Trophoblast cell (in vitro differentiated cells and primary cell): ENCODE measurements around the gene PSMD2.

Experiments
- DNase-seq, 2 donors: peaks; one replicate each; pipeline ENCODE4 v3.0.0-alpha.2; 2016
- H2AFZ ChIP-seq: 2 replicates; pipeline ENCODE4 v1.6.1; 2013; ENCODE audit warnings: low read length, moderate library complexity, mild to moderate bottlenecking; ENCODE audit not compliant: insufficient read depth, poor library complexity
- H2AK5ac ChIP-seq: 2 replicates; pipeline ENCODE4 v1.6.1; 2013; ENCODE audit warnings: mild to moderate bottlenecking, low read length
- H2BK120ac ChIP-seq: 2 replicates; pipeline ENCODE4 v1.6.1; 2013; ENCODE audit warnings: low read length, mild to moderate bottlenecking, moderate library complexity; ENCODE audit not compliant: insufficient read depth, poor library complexity
- H2BK12ac ChIP-seq: 2 replicates; pipeline ENCODE4 v1.6.1; 2013; ENCODE audit warnings: mild to moderate bottlenecking, low read length, moderate library complexity
- H2BK5ac ChIP-seq: 2 replicates; pipeline ENCODE4 v1.6.1; 2013; ENCODE audit warnings: low read length, low read depth, moderate library complexity, mild to moderate bottlenecking; ENCODE audit not compliant: poor library complexity
- H3K14ac ChIP-seq: 2 replicates; pipeline ENCODE4 v1.6.1; 2013; ENCODE audit warnings: mild to moderate bottlenecking, low read length
- H3K18ac ChIP-seq: 2 replicates; pipeline ENCODE4 v1.6.1; 2013; ENCODE audit warnings: mild to moderate bottlenecking, low read length
- H3K23ac ChIP-seq: 2 replicates; pipeline ENCODE4 v1.6.1; 2013; ENCODE audit warnings: low read length
- H3K27ac ChIP-seq: 2 replicates; pipeline ENCODE4 v1.5.1; 2013; ENCODE audit warnings: low read depth, mild to moderate bottlenecking, inconsistent platforms, low read length, moderate library complexity
- H3K27me3 ChIP-seq: 2 replicates; pipeline ENCODE4 v1.6.1; 2013; ENCODE audit warnings: inconsistent platforms, mild to moderate bottlenecking, low read length, moderate library complexity; ENCODE audit not compliant: insufficient read depth
- H3K36me3 ChIP-seq, 2 experiments: 1 replicate in 1 of 2; 2 replicates in 1 of 2; pipeline ENCODE4 v1.6.1; 2013; ENCODE audit warnings: low read length in 2 of 2, mild to moderate bottlenecking in 2 of 2, moderate library complexity in 1 of 2; ENCODE audit not compliant: insufficient read depth in 2 of 2, control insufficient read depth in 1 of 2
- H3K4ac ChIP-seq: 2 replicates; pipeline ENCODE4 v1.6.1; 2013; ENCODE audit warnings: low read depth, mild to moderate bottlenecking, low read length, moderate library complexity
- H3K4me1 ChIP-seq, 2 experiments: 1 replicate in 1 of 2; 2 replicates in 1 of 2; pipeline ENCODE4 v1.6.1; 2013; ENCODE audit warnings: low read length in 2 of 2, mild to moderate bottlenecking in 2 of 2, moderate library complexity in 1 of 2; ENCODE audit not compliant: insufficient read depth in 2 of 2, control insufficient read depth in 1 of 2
- H3K4me2 ChIP-seq: 2 replicates; pipeline ENCODE4 v1.6.1; 2013; ENCODE audit warnings: inconsistent platforms, mild to moderate bottlenecking, low read length, moderate library complexity
- H3K4me3 ChIP-seq: 2 replicates; pipeline ENCODE4 v1.5.1; 2013; ENCODE audit warnings: mild to moderate bottlenecking, low read depth, low read length, inconsistent platforms
- H3K79me1 ChIP-seq: one replicate; pipeline ENCODE4 v1.6.1; 2013; ENCODE audit warnings: low read length
- H3K79me2 ChIP-seq: 2 replicates; pipeline ENCODE4 v1.6.1; 2013; ENCODE audit warnings: low read length, mild to moderate bottlenecking; ENCODE audit not compliant: control insufficient read depth, insufficient read depth, poor library complexity
- H3K9ac ChIP-seq: 2 replicates; pipeline ENCODE4 v1.6.1; 2013; ENCODE audit warnings: mild to moderate bottlenecking, low read length
- H3K9me3 ChIP-seq: 2 replicates; pipeline ENCODE4 v1.6.1; 2013; ENCODE audit warnings: low read depth, mild to moderate bottlenecking, control low read depth, inconsistent platforms, low read length; ENCODE audit not compliant: insufficient read depth
- H4K12ac ChIP-seq: 2 replicates; pipeline ENCODE4 v1.6.1; 2013; ENCODE audit warnings: low read depth, mild to moderate bottlenecking, low read length, moderate library complexity
- H4K8ac ChIP-seq: 2 replicates; pipeline ENCODE4 v1.6.1; 2013; ENCODE audit warnings: low read depth, mild to moderate bottlenecking, low read length, moderate library complexity
- H4K91ac ChIP-seq: one replicate; pipeline ENCODE4 v1.6.1; 2013; ENCODE audit warnings: low read depth, mild to moderate bottlenecking, low read length, moderate library complexity
- WGBS: extraction: QIAGEN DNeasy Blood & Tissue Kit; methylation state at CpG from one replicate; pipeline ENCODE4 v1.1.7; 2013; ENCODE audit warnings: missing lambda C conversion rate; ENCODE audit not compliant: insufficient read length, insufficient coverage; ENCODE audit errors: extremely low coverage; 5-methylcytosine and 5-hydroxymethylcytosine counted together

The PSMD2 gene

GRCh38 chr3:184300378-184300720, 1.3 kb downstream of the PSMD2 start:
- no CpG with 5 or more reads among the region's 3 CpGs for WGBS
- Histone ChIP-seq H4K8ac (no peak overlapping the region), H2AK5ac (no peak overlapping the region), H3K23ac (no peak overlapping the region), H3K14ac (no peak overlapping the region), H3K9ac (peak overlapping the region; percentile 31), H3K36me3 (peaks cover 30 to 46% of the 10 kb centered on the region in 2 experiments), H4K91ac (no peak overlapping the region), H3K79me1 (peaks cover 9% of the 10 kb centered on the region), H2AFZ (no peak overlapping the region), H3K27ac (no peak overlapping the region), H2BK12ac (no peak overlapping the region), H3K79me2 (peaks cover 10% of the 10 kb centered on the region), H3K9me3 (no peaks in the 10 kb centered on the region), H3K4me3 (no peak overlapping the region), H2BK120ac (no peak overlapping the region), H3K4me1 (peaks cover 0 to 4% of the 10 kb centered on the region in 2 experiments), H2BK5ac (no peak overlapping the region), H3K4me2 (peak overlapping the region; percentile 89), H3K18ac (no peak overlapping the region), H3K27me3 (no peaks in the 10 kb centered on the region), H3K4ac (peak overlapping the region; percentile 46), H4K12ac (no peak overlapping the region)
- DNase-seq = no peak

- WGBS = no CpG with 5 or more reads among the region's 1 CpG
Measured at GRCh38 chr3:184305577-184305976, 6.5 kb downstream of the PSMD2 start.

GRCh38 chr3:184306341-184306972, 7.4 kb downstream of the PSMD2 start:
- Histone ChIP-seq H3K4ac (no peak overlapping the region), H3K23ac (no peak overlapping the region), H2AK5ac (no peak overlapping the region), H3K18ac (no peak overlapping the region), H3K79me1 (no peaks in the 10 kb centered on the region), H3K14ac (no peak overlapping the region), H2BK120ac (no peak overlapping the region), H2BK12ac (no peak overlapping the region), H3K4me3 (no peak overlapping the region), H2AFZ (no peak overlapping the region), H3K36me3 (peaks cover 58 to 76% of the 10 kb centered on the region in 2 experiments), H3K27ac (no peak overlapping the region), H3K4me1 (no peaks in the 10 kb centered on the region), H3K9me3 (no peaks in the 10 kb centered on the region), H4K8ac (no peak overlapping the region), H2BK5ac (no peak overlapping the region), H3K27me3 (no peaks in the 10 kb centered on the region), H3K79me2 (no peaks in the 10 kb centered on the region), H4K12ac (no peak overlapping the region), H3K9ac (no peak overlapping the region), H4K91ac (no peak overlapping the region), H3K4me2 (no peak overlapping the region)
- no peak for DNase-seq
- WGBS = no CpG with 5 or more reads among the region's 4 CpGs

More at GRCh38 chr3:184305577-184305976, 6.5 kb downstream of the PSMD2 start:
- H3K36me3 ChIP-seq = peaks cover 59 to 79% of the 10 kb centered on the region in 2 experiments
- no peaks in the 10 kb centered on the region for H3K27me3 ChIP-seq
- H4K91ac ChIP-seq = no peak overlapping the region
- H2AFZ ChIP-seq = no peak overlapping the region
- H3K4me3 ChIP-seq = no peak overlapping the region
- no peak overlapping the region for H2BK5ac ChIP-seq
- no peaks in the 10 kb centered on the region for H3K79me1 ChIP-seq
- no peak overlapping the region for H3K4me2 ChIP-seq
- H3K27ac ChIP-seq = no peak overlapping the region
- H3K9ac ChIP-seq = no peak overlapping the region
- DNase-seq = peak in 1 of 2 donors; percentile 7
- no peak overlapping the region for H3K4ac ChIP-seq
- no peaks in the 10 kb centered on the region for H3K9me3 ChIP-seq
- H3K14ac ChIP-seq = no peak overlapping the region
- no peaks in the 10 kb centered on the region for H3K4me1 ChIP-seq
- H2AK5ac ChIP-seq = no peak overlapping the region
- H4K8ac ChIP-seq = no peak overlapping the region
- H3K23ac ChIP-seq = no peak overlapping the region
- H2BK120ac ChIP-seq = no peak overlapping the region
- no peak overlapping the region for H3K18ac ChIP-seq
- H4K12ac ChIP-seq = no peak overlapping the region
- no peak overlapping the region for H2BK12ac ChIP-seq
- no peaks in the 10 kb centered on the region for H3K79me2 ChIP-seq

- Histone ChIP-seq H2AFZ (no peak overlapping the region), H3K14ac (no peak overlapping the region), H3K23ac (no peak overlapping the region), H3K36me3 (peaks cover 44 to 62% of the 10 kb centered on the region in 2 experiments), H3K4me2 (no peak overlapping the region), H3K9me3 (no peaks in the 10 kb centered on the region), H4K91ac (no peak overlapping the region), H2BK5ac (no peak overlapping the region), H2BK12ac (no peak overlapping the region), H3K9ac (no peak overlapping the region), H2BK120ac (no peak overlapping the region), H3K27me3 (no peaks in the 10 kb centered on the region), H3K27ac (no peak overlapping the region), H4K12ac (no peak overlapping the region), H3K4me1 (no peaks in the 10 kb centered on the region), H2AK5ac (no peak overlapping the region), H3K79me1 (no peaks in the 10 kb centered on the region), H3K79me2 (no peaks in the 10 kb centered on the region), H4K8ac (no peak overlapping the region), H3K18ac (no peak overlapping the region), H3K4me3 (no peak overlapping the region), H3K4ac (no peak overlapping the region)
- DNase-seq = no peak
- WGBS = 100% methylated on average over 1 of the region's 9 CpGs
Measured at GRCh38 chr3:184307915-184308314, 8.9 kb downstream of the PSMD2 start.
